Measurements from ENCODE around the gene SCARB2.

DNA sequence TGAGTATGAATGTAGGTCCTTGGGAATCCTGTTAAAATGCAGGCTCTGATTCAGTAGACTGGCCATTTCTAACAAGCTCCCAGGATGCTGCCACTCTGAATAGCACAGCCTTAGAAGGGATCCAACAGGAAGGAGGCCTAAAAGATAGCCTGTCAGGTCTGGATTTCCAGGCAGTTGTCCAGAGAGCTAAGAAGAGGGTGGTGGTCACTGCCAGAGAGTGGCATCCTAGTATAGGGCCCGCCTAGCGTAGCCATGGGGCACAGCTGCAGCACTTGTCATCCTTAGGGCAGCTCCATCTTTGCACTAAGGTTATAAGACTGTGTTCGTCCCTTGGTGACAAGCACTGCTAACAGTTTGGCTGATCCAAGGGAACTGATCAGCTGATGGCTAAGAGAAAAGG lies 44.9 kb downstream of the SCARB2 start:
- TF ChIP-seq, protein P1, sequence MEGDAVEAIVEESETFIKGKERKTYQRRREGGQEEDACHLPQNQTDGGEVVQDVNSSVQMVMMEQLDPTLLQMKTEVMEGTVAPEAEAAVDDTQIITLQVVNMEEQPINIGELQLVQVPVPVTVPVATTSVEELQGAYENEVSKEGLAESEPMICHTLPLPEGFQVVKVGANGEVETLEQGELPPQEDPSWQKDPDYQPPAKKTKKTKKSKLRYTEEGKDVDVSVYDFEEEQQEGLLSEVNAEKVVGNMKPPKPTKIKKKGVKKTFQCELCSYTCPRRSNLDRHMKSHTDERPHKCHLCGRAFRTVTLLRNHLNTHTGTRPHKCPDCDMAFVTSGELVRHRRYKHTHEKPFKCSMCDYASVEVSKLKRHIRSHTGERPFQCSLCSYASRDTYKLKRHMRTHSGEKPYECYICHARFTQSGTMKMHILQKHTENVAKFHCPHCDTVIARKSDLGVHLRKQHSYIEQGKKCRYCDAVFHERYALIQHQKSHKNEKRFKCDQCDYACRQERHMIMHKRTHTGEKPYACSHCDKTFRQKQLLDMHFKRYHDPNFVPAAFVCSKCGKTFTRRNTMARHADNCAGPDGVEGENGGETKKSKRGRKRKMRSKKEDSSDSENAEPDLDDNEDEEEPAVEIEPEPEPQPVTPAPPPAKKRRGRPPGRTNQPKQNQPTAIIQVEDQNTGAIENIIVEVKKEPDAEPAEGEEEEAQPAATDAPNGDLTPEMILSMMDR (IDR thresholded peaks at IDR 0.05 in 2 of 3, conservative IDR thresholded peaks at IDR 0.05 in 1 of 3; ENCODE audit: borderline replicate concordance in 1 of 3, insufficient read depth in 1 of 3, low read depth in 2 of 3, low read length in 2 of 3): no peak
- TF ChIP-seq SIN3A (IDR thresholded peaks at IDR 0.05; ENCODE audit: low read depth) (no peak), POLR2A (IDR thresholded peaks at IDR 0.05; ENCODE audit: borderline replicate concordance, extremely low read depth, insufficient read depth, insufficient read length) (no peak), POLR2AphosphoS5 (IDR thresholded peaks at IDR 0.05; ENCODE audit: low read depth, low read length) (no peak), EZH2 (IDR thresholded peaks at IDR 0.05) (no peak), SP1 (IDR thresholded peaks at IDR 0.05; ENCODE audit: low read depth) (no peak), YY1 (IDR thresholded peaks at IDR 0.05; ENCODE audit: extremely low read depth, insufficient replicate concordance, low read depth, low read length) (no peak), REST (IDR thresholded peaks at IDR 0.05; ENCODE audit: low read depth) (no peak), SRF (IDR thresholded peaks at IDR 0.05; ENCODE audit: low read depth) (no peak), EGR1 (IDR thresholded peaks at IDR 0.05; ENCODE audit: low read depth) (no peak)

Measured in HCT116 (cell line).